Natural killer cell (primary cell): ENCODE measurements around the gene LCN1. TPM values are rescaled to one million over a fixed set of nuclear protein-coding genes. Genes with fewer than 3 reads are reported as not detected.

Source experiments
- ATAC-seq, 3 donors: fragments of 150-1000 bp in 2 of 3; fragments of 200-7000 bp in 1 of 3; cut with Tn5 transposase; 1 replicate in 1 of 3; 2 replicates in 2 of 3; pipeline ENCODE4 v1.10.0; 2021; ENCODE audit warnings: mild to moderate bottlenecking in 2 of 3, moderate library complexity in 2 of 3
- DNase-seq, 2 donors: peaks; one replicate each; pipeline versions ENCODE4 v3.0.0 to v3.0.0-alpha.2; 2013 to 2021; ENCODE audit warnings: mixed read lengths in 1 of 2
- H3K27ac ChIP-seq: one replicate; pipeline ENCODE4 v1.5.1; 2013; ENCODE audit warnings: mild to moderate bottlenecking, low read length
- H3K27me3 ChIP-seq: one replicate; pipeline ENCODE4 v1.6.1; 2013; ENCODE audit warnings: low read length; ENCODE audit not compliant: control insufficient read depth, insufficient read depth
- H3K36me3 ChIP-seq: one replicate; pipeline ENCODE4 v1.6.1; 2013; ENCODE audit warnings: low read length; ENCODE audit not compliant: control insufficient read depth, insufficient read depth
- H3K4me1 ChIP-seq: one replicate; pipeline ENCODE4 v1.6.1; 2013; ENCODE audit warnings: low read length; ENCODE audit not compliant: control insufficient read depth, insufficient read depth
- H3K4me3 ChIP-seq: one replicate; pipeline ENCODE4 v1.5.1; 2013; ENCODE audit warnings: low read length
- H3K9me3 ChIP-seq: one replicate; pipeline ENCODE4 v1.6.1; 2013; ENCODE audit warnings: low read length; ENCODE audit not compliant: control insufficient read depth, insufficient read depth
- H3K27ac Mint-ChIP-seq, 2 donors: one replicate each; pipeline ENCODE4 v1.8.0; 2022; ENCODE audit warnings: mild to moderate bottlenecking in 2 of 2, mixed read lengths in 2 of 2, moderate library complexity in 1 of 2
- H3K27me3 Mint-ChIP-seq, 2 donors: one replicate each; pipeline ENCODE4 v1.8.0; 2022; ENCODE audit warnings: low read depth in 2 of 2, mixed read lengths in 2 of 2
- H3K36me3 Mint-ChIP-seq: one replicate; pipeline ENCODE4 v1.8.0; 2022; ENCODE audit warnings: mixed read lengths
- H3K4me1 Mint-ChIP-seq, 2 donors: one replicate each; pipeline ENCODE4 v1.8.0; 2022; ENCODE audit warnings: mixed read lengths in 2 of 2
- H3K4me3 Mint-ChIP-seq: one replicate; pipeline ENCODE4 v1.8.0; 2022; ENCODE audit warnings: mild to moderate bottlenecking, moderate library complexity, mixed read lengths
- H3K9me3 Mint-ChIP-seq, 2 donors: one replicate each; pipeline ENCODE4 v1.8.0; 2022; ENCODE audit warnings: mixed read lengths in 2 of 2
- WGBS: methylation state at CpG from one replicate; pipeline ENCODE4 v1.1.7; 2013; ENCODE audit warnings: missing lambda C conversion rate; ENCODE audit not compliant: insufficient coverage; 5-methylcytosine and 5-hydroxymethylcytosine counted together
- intact Hi-C: fragments of 100-400 bp; cut with micrococcal nuclease; formaldehyde crosslinking; loops from one replicate; pipeline ENCODE4 v1.14.2; 2022
- total RNA-seq, 4 donors: library from RNA; stranded (reverse); fragments of 120-200 nt in 1 of 4; gene quantifications; one replicate each; pipeline versions ENCODE4 v1.2.3 to v1.2.4, GENCODE V29; 2013 to 2022
- TF ChIP-seq, protein P1 (sequence below): fragments of 200-600 bp; IDR thresholded peaks from one replicate; pipeline ENCODE4 v1.8.0; 2022; ENCODE audit warnings: antibody characterized with exemption

Gene LCN1
- total RNA-seq, 3 donors from 2014 or later (not counting 1 experiment from before 2014, with no cell fraction given) = not detected

GRCh38 chr9:135487281-135488012, 33.8 kb upstream of the LCN1 start:
- H3K4me3 Mint-ChIP-seq = no peak overlapping the region
- DNase-seq = no peak
- H3K9me3 Mint-ChIP-seq = no peaks in the 10 kb centered on the region
- H3K4me1 ChIP-seq = no peaks in the 10 kb centered on the region
- H3K36me3 Mint-ChIP-seq = no peaks in the 10 kb centered on the region
- H3K27me3 ChIP-seq = no peaks in the 10 kb centered on the region
- 95% methylated on average over 40 of the region's 40 CpGs for WGBS
- H3K27ac Mint-ChIP-seq = no peak overlapping the region
- H3K4me1 Mint-ChIP-seq = no peaks in the 10 kb centered on the region
- no peak for ATAC-seq
- H3K36me3 ChIP-seq = peaks cover 5% of the 10 kb centered on the region
- intact Hi-C loops = no loop called here
- no peak overlapping the region for H3K27ac ChIP-seq
- no peaks in the 10 kb centered on the region for H3K27me3 Mint-ChIP-seq
- TF ChIP-seq, protein P1, sequence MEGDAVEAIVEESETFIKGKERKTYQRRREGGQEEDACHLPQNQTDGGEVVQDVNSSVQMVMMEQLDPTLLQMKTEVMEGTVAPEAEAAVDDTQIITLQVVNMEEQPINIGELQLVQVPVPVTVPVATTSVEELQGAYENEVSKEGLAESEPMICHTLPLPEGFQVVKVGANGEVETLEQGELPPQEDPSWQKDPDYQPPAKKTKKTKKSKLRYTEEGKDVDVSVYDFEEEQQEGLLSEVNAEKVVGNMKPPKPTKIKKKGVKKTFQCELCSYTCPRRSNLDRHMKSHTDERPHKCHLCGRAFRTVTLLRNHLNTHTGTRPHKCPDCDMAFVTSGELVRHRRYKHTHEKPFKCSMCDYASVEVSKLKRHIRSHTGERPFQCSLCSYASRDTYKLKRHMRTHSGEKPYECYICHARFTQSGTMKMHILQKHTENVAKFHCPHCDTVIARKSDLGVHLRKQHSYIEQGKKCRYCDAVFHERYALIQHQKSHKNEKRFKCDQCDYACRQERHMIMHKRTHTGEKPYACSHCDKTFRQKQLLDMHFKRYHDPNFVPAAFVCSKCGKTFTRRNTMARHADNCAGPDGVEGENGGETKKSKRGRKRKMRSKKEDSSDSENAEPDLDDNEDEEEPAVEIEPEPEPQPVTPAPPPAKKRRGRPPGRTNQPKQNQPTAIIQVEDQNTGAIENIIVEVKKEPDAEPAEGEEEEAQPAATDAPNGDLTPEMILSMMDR = no peak
- no peaks in the 10 kb centered on the region for H3K9me3 ChIP-seq
- H3K4me3 ChIP-seq = no peak overlapping the region

- DNase-seq (no peak), ATAC-seq (no peak)
- Mint-ChIP-seq H3K9me3 (no peaks in the 10 kb centered on the region), H3K27me3 (no peaks in the 10 kb centered on the region), H3K36me3 (no peaks in the 10 kb centered on the region), H3K27ac (no peak overlapping the region), H3K4me3 (no peak overlapping the region), H3K4me1 (no peaks in the 10 kb centered on the region)
- Histone ChIP-seq H3K4me1 (no peaks in the 10 kb centered on the region), H3K27ac (no peak overlapping the region), H3K9me3 (no peaks in the 10 kb centered on the region), H3K36me3 (peaks cover 5% of the 10 kb centered on the region), H3K27me3 (no peaks in the 10 kb centered on the region), H3K4me3 (no peak overlapping the region)
- WGBS = 97% methylated on average over 17 of the region's 18 CpGs
- intact Hi-C loops = no loop called here
- TF ChIP-seq, protein P1 = no peak
Measured at GRCh38 chr9:135488013-135488330, 33.3 kb upstream of the LCN1 start.

DNA sequence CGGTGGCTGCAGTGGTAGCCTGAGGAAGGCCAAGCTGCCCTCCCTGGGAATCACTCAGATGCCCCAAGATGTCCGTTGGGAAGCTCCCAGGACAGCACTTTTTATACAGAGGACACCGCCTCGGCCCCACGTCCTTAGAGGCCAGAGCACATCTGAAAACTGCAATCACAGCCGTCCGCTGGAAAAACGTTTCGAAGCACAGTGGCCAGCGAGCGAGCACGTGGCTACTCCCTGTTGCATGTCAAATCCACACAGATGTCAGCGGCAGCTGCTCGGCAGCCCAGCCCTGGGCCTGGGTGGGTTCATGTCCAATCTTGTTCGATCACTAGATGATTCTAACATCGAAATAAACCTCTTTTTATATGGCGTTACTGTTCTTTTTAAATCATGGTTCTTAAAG, 32.7 kb upstream of the LCN1 start:
- TF ChIP-seq, protein P1 = no peak
- Mint-ChIP-seq H3K36me3 (no peaks in the 10 kb centered on the region), H3K27me3 (no peaks in the 10 kb centered on the region), H3K4me1 (no peaks in the 10 kb centered on the region), H3K9me3 (no peaks in the 10 kb centered on the region), H3K27ac (no peak overlapping the region), H3K4me3 (no peak overlapping the region)
- no peaks in the 10 kb centered on the region for H3K27me3 ChIP-seq
- no peaks in the 10 kb centered on the region for H3K4me1 ChIP-seq
- WGBS = 92% methylated on average over 17 of the region's 17 CpGs
- DNase-seq = no peak
- no peak overlapping the region for H3K4me3 ChIP-seq
- intact Hi-C loops = no loop called here
- H3K27ac ChIP-seq = no peak overlapping the region
- no peaks in the 10 kb centered on the region for H3K9me3 ChIP-seq
- H3K36me3 ChIP-seq = peaks cover 5% of the 10 kb centered on the region
- ATAC-seq = no peak
